C4-2B (cell line): ENCODE results near the gene FYB2.

Experiments
- ZFX ChIP-seq: fragments of 450-650 bp; IDR thresholded peaks from 2 replicates; pipeline ENCODE4 v1.6.1; 2017
- TF ChIP-seq, protein P1 (sequence below): fragments of 450-650 bp; conservative IDR thresholded peaks from 2 replicates; pipeline ENCODE4 v1.5.1; 2017; ENCODE audit warnings: mild to moderate bottlenecking

DNA sequence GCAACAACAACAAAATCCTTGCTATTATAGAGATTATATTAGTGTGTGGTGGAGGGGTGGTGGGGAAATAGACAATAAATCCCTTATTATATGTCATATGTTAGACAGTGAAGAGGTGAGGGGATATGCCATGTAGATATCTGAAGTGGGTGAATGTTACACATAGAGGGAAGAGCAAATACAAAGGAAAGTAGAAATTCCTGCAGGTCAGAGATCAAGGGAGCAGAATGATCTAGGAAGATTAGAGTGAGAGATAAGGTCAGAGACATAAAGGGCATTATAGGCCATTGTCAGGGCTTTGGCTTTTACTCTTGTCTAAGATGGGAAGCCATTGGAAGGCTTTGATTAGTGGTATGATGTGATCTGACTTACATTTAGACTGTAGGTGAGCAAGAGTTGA lies 135.6 kb downstream of the FYB2 start:
- TF ChIP-seq, protein P1, sequence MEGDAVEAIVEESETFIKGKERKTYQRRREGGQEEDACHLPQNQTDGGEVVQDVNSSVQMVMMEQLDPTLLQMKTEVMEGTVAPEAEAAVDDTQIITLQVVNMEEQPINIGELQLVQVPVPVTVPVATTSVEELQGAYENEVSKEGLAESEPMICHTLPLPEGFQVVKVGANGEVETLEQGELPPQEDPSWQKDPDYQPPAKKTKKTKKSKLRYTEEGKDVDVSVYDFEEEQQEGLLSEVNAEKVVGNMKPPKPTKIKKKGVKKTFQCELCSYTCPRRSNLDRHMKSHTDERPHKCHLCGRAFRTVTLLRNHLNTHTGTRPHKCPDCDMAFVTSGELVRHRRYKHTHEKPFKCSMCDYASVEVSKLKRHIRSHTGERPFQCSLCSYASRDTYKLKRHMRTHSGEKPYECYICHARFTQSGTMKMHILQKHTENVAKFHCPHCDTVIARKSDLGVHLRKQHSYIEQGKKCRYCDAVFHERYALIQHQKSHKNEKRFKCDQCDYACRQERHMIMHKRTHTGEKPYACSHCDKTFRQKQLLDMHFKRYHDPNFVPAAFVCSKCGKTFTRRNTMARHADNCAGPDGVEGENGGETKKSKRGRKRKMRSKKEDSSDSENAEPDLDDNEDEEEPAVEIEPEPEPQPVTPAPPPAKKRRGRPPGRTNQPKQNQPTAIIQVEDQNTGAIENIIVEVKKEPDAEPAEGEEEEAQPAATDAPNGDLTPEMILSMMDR, result no peak
- no peak for TF ChIP-seq ZFX
